GF-D8 (cell line): ENCODE results near the gene MBNL3.

Experiments
- DNase-seq: peaks from one replicate; lab custom pipeline; 2025; lab: John Stamatoyannopoulos, UW

MBNL3 gene

DNA sequence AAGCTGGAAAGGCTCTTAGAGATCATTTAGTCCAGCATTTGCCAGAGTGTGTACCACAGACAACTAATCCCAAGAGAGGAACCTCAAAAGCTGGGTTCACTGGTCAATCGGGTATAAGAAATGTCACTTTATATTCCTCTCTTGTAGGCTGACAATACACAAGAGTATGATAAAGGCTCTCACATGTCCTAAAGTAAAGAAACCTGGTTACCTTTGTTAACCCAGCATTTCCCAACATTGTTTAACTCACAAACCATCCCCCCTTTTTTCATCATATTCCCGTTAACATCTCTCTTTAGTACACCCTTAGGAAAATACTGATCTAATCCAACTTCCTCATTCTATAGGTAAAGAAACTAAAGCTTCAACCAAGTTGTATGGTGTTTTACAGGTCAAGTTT lies 74.4 kb downstream of the MBNL3 start:
- no peak for DNase-seq

DNA sequence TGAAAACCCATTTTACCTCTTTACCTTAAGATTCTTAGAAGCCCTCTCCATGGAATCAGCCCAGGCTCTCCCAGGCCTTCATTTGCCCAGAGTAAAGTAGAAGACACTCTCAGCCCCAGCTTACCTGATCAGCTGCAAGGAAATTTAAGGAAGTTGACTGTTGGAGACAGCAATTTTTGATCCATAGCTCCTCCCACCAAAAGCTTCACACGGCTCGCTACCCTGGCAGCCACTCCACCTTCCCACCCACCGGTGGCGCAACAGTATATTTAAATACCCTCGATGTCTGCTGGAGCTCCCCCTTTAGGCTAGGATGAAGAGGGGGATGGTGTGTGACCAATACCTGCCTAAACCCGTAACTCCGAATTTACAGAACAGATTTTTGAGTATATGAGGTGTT lies 75.4 kb downstream of the MBNL3 start:
- DNase-seq = no peak

GRCh38 chrX:132412208-132412607 lies 76.6 kb downstream of the MBNL3 start:
- no peak for DNase-seq

DNA sequence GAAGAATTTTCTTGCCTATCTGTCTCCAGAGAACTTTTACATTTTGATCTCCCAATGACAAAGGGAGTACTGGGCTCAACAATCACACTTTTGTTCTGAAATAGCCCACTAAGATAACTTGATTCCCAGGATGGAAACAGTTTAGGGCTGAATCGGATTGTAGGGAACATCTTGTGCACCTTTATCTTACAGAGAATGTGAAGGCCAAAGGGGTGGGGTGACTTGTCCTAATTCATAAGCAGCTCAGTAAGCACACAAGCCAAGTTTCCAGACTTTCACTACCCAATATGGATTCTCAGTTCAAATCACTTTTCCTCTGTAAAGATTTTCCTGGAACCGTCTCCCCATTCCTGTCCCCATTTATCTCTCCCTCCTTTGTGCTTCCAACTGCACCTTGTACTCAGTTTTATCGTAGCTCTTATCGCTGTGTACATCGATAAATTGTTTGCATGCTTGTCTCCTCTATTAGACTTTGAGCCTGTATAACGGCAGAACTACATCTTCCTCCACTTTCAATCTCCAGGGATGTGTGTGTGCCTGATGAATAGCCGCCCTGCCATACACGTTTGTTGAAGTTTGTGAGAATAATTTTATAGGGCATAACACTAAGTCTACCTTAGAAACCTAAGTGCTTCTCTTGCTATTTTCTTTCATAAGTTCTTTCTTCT lies 77.4 kb downstream of the MBNL3 start:
- no peak for DNase-seq

DNA sequence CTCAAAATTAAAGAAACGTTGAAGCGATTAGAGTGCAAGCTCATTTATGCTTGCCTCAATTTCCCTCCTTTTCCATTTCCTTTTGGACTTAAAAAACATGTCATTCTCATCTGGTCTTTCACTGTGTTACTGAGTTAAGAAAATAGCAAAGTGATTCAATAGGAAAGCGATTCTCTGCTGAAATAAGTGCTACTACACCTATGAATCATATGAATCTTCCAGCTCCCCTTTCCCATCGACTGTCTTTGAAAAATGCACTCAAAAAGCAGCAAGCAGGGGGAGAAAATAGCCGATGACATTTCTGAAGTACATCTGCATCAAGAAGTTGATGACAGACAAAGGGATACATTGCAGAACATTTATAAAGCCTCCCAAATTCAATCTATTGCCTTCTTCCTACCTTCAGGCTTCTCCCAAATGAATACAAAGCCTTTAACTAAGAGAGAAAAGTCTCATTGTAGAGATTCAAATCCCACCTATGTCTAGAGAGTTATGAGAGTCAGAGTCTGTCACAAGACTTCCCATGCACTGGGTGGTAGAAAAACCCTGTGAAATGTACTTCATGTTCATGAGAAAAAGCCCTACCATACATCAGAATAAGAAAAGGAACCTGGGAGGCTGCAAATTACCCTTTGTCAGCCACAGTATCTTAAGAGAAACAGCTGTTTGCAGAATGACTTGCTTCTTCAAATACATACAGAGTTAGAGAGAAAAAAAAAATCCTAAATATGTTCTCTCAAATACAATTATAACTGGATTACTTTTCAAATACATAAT lies 78.9 kb downstream of the MBNL3 start:
- no peak for DNase-seq

DNA sequence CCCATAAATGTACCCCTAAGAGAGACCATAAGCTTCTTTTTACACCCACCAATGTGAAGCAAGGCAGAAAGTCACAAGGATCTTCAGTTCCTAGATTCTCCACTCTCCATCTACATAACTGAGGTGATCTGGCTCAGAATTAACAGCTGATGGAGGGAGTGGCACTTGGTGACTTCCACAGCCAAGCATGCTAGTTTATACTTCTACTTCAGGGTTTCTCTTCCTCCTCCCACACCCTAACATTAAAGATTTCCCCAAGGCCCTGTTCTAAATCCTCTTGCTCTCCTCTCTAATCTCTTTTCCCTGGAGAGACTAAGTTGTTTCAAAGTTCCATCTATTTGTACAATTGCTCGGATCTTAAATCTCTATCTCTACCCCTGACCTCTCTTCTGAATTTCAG lies 81.1 kb downstream of the MBNL3 start:
- DNase-seq = no peak

GRCh38 chrX:132406106-132406505 lies 82.7 kb downstream of the MBNL3 start:
- no peak for DNase-seq

GRCh38 chrX:132404266-132404665 lies 84.6 kb downstream of the MBNL3 start:
- no peak for DNase-seq

- no peak for DNase-seq
These were observed 86.9 kb downstream of the MBNL3 start for GRCh38 chrX:132401935-132402334.

GRCh38 chrX:132400706-132401105 lies 88.1 kb downstream of the MBNL3 start:
- no peak for DNase-seq

GRCh38 chrX:132395645-132396044 lies 93.2 kb downstream of the MBNL3 start:
- DNase-seq = no peak

DNA sequence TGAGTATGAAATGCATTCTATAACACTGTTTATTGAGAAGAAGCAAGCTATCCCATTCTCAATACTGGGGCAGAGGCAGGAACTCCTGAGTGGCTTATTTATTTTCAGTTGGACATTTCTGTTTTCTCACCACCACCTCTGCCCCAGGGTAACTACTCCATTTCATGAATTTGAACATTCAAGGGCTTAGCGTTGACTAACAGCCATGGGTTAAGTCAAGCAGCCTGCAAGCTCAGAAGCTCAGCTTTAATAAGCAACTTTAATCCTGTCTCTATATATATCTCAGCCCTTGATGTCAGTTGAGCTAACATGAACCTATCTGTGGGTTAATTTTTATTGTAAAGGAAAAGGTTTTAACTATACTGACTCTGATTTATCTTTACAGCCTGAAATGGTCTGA lies 93.8 kb downstream of the MBNL3 start:
- DNase-seq = no peak

- no peak for DNase-seq
These were observed 94.2 kb downstream of the MBNL3 start for GRCh38 chrX:132394591-132394990.

GRCh38 chrX:132393992-132394391 lies 94.8 kb downstream of the MBNL3 start:
- no peak for DNase-seq

- DNase-seq = no peak
These were observed 95.4 kb downstream of the MBNL3 start for GRCh38 chrX:132393485-132393884.

- DNase-seq = no peak
These were observed 95.8 kb downstream of the MBNL3 start for GRCh38 chrX:132393085-132393484.

GRCh38 chrX:132390792-132391191 lies 98.0 kb downstream of the MBNL3 start:
- DNase-seq = no peak

GRCh38 chrX:132389480-132389879 lies 99.4 kb downstream of the MBNL3 start:
- DNase-seq = no peak

DNA sequence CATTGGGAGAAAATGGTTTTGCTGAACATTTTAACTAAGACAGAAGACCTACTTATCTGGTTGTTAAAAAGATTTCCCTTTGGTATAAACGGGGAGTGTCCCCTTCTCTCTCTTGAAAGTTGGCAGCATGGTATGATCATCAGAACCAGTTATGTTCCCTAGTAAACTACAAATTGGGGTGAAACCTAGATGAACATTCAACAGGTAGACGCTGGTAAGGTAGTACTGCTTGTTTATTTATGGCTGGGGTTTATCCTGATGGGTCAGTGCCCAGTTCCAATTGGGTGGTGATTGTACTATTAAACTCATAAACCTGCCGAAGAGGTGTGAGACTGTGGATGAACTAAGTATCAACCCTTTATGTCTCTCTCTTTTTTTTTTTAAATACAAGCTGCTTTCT lies 100.5 kb downstream of the MBNL3 start:
- no peak for DNase-seq

DNA sequence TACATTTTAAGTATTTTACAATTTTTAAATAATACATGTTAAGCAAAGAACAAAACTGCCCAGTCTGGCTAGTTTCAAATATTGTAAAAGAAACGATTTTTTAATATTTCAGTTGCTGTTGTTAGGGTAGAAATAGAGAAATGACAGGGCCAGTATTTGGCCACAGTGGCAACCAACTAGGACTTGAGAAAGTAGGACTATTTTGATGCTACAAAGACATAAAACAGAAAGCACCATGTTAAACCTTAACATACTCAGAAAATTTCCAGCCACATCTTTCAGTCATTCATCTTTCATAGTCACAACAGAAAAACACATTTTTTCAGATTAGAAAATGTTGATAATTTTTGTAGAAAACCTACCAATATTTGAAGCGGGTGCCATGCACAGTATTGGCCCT lies 104.5 kb downstream of the MBNL3 start:
- no peak for DNase-seq

DNA sequence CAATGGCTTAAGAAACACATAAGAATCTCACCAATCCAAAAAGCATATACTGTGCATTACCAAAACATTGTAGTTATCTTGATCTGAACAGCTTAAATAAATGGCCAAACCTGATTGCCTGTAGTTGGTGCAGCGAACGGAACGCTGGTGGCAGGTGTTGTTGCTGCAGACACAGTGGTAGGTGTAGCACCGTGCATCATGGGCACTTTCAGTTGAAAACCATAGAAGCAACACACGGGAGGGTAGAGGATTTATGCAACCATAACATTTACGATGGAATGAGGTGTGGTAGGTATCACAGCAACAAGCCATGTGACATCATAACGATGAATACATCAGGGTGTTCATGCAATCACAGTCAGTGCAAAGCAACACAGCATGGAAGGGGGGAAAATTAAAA lies 106.8 kb downstream of the MBNL3 start:
- no peak for DNase-seq

- DNase-seq = no peak
These were observed 110.6 kb downstream of the MBNL3 start for GRCh38 chrX:132378281-132378680.

- DNase-seq = no peak
These were observed 112.9 kb downstream of the MBNL3 start for GRCh38 chrX:132375941-132376340.

DNA sequence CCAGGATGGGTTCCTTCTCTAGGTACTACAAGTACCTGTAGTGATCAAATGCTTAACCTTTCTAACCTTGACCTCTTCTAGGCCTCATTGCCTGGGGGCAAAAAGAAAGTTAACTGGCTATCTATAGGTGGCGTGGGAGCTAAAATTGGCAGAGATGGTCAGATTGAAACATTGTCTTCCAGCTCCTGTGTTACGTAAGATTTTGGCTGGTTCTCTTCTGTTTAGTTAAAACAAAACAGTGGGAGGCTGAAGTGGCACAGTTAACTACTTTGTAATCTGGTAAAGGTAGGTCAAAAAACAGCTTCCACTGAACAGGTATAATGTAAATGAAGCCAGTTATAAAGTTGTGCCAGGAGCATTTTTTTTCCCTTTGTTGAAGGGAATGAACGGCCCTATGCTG lies 115.2 kb downstream of the MBNL3 start:
- DNase-seq = no peak
